Amniotic stem cell (primary cell): ENCODE measurements around the gene CAMTA1.

ENCODE experiments used
- DNase-seq: peaks from one replicate; lab custom pipeline; 2025; lab: John Stamatoyannopoulos, UW

CAMTA1 gene

GRCh38 chr1:7743346-7743745, 958.1 kb downstream of the CAMTA1 start:
- DNase-seq = no peak

GRCh38 chr1:7744882-7745281, 959.6 kb downstream of the CAMTA1 start:
- DNase-seq = no peak

GRCh38 chr1:7745783-7746182, 960.5 kb downstream of the CAMTA1 start:
- DNase-seq = no peak

GRCh38 chr1:7747605-7748004, 962.4 kb downstream of the CAMTA1 start:
- DNase-seq = no peak

DNA sequence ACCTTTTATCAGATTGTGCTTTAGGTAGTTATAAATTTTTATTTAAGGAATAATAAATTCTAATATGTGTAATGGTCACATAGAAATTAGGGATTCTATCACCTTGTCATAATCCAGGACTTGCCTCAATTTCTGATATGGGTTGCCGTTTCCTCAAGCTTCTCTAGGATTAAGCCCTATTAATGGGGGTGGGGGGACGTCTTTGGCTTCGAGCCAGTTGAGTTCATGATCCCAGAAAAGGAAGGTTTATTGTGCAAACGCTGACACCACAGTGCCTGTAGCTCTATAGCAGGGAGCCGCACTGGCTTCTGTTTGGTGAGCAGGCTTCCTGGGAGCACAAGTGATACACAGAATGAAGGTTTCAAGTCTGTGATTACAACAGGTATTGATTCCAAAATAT, 963.9 kb downstream of the CAMTA1 start:
- DNase-seq = no peak

- DNase-seq = no peak
These were observed 965.9 kb downstream of the CAMTA1 start for GRCh38 chr1:7751174-7751573.

DNA sequence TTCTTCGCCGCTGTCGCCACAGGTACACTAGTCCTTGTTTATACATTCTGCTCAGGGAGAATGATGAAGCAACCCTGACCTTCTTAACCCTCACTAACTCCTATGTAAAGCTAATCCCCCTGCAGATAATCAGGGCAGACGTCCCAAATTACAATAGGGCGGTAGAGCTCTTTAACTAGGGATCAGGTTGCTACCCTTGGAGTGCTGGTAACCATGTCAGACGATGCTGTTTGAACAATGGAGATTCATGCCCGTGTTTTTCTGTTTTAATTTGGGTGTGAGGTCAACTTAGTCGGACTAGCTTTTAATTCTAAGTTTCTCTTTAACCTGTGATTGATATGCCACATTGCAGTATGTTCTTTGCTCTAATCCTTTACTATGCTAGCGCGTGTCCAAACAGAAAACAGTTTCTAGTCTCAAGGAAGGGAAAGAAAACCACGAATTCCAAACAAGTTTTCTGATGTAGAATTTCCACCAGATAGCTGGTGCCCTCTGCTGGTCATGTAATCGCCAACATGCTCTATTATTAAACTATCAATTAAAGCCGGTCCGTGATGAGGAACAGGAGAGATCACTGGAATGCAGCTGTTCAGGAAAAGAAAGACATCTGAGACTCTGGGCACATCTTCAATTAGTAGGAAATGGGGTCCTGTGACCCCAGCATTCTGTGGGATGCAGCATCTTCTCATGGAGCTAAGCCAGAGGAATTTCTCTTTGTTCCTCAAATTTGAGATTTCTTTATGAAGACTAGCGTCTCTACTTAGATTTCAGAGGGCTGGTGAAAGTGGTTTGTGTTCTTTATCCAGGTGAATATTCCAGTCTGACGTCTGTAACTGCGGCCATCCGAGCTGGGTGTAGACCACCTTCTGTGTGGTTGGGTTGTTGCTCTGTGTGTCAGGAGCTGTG, 967.5 kb downstream of the CAMTA1 start:
- peak; percentile 56 for DNase-seq

DNA sequence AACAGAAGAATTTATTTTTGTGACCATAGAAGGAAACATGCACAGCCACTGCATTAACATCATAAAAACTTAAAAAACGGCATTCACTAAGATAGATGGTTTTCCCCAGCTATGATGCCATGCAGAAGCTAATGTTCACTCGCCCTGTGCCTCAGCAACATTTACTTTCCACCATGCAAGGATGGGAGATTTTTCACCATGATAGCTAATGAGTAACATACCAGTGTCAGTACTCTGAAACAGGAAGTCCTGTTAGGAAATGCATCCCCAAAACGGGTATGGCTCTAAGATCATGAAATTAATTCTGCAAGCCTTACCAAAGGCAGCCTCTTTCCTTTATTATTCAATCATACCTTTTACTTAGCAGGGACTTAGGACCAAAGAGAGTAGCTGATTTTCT, 968.4 kb downstream of the CAMTA1 start:
- DNase-seq = no peak

DNA sequence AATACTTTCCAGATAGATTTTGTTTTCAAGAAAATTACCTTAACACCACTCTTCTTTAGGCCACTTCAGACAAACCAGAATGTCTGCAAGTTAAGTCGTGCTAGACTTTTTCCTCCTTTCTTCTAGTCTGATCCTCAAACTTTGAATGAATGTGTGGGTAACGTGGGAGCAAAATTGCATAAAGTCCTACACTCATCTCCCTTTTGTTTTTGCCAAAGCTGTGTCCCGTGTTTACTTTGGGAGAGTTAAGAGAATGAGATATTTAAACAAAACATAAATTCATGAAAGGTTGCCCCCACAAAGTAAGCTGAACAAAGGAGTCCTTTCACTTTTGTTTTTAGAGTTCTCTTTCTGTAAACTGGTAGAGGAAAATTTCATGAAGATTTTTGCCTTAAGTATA, 969.0 kb downstream of the CAMTA1 start:
- DNase-seq = no peak

DNA sequence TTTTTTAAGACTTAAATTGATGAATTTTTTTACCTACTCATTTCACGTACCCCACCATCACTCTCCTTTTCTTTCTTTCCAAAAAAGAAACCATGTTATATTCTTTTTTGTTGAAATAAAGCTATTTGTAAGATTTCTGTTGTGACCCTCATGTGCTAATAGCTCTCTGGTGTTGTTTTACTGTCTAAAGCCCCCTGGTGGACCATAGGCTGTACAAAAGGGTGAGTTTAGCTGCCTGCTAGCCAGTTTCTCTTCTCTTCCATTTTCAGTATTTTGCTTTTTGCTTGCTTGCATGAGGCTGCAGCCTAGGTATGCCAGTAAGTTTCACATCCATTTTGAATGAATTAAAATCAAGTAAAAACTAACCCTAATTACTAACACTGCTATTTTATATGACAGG, 970.2 kb downstream of the CAMTA1 start:
- no peak for DNase-seq

GRCh38 chr1:7760245-7760644, 975.0 kb downstream of the CAMTA1 start:
- DNase-seq = no peak

- no peak for DNase-seq
These were observed 975.8 kb downstream of the CAMTA1 start for GRCh38 chr1:7761103-7761502.

- DNase-seq = no peak
These were observed 981.9 kb downstream of the CAMTA1 start for GRCh38 chr1:7767176-7767575.

DNA sequence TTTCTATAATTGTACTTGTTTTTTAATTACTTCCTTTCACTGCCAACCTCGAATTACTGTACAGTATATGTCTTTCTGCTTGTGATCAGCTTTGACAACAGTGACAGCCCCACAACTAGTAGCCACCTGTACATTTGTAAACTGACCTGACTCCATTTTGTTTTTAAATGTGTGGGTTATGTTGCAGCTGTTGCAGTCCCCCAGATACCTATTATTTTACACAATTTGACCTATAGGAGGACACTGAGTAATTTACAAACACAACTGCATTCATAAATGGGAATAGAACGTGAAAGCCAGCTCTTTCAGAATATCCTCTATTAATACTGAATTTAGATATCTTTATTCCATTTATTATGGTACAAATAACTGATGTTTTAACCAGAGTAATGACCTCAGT, 983.3 kb downstream of the CAMTA1 start:
- no peak for DNase-seq

- DNase-seq = no peak
These were observed 984.6 kb downstream of the CAMTA1 start for GRCh38 chr1:7769673-7770412.

GRCh38 chr1:7770669-7770996, 985.4 kb downstream of the CAMTA1 start:
- DNase-seq = no peak

DNA sequence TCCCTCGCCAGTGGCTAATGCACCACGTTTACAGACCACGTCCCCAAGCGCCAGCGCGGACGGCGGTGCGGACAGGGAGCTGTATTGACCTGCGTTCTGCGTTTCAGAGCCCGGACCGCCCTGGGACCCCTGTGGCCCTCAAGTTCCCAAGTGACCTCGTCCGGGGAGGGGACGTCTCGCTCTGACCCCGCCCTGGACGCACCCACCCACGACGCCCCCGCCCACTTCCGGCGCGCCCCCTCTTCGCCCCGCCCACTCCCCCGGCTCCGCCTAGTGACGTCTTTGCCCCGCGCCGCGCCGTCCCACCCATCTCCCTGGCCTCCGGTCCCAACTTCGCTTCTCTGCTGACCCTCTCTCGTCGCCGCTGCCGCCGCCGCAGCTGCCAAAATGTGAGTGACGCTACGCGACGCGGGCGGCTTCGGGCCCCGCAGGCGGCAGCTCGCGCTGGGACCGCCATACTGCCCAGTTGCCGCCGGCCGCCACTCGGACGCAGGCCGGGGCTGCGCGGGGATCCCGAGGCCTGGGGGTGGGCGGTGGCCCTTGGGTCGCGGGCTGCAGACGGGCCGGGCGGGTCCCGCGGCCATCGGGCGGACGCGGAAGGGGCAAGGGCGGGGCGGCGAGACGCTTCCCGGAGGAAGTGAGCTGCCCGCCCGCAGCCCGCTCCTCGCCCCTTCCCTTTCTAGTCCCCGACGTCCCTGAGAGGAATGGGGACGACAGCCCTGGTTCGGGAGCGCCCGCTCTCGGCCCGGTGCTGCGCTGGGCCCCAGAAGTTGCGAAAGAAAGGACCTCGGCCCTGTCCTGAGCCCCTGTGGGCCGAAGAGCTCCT, 986.0 kb downstream of the CAMTA1 start, which contains the start of gene VAMP3:
Gene VAMP3 (plus strand): TSS at position 300 of the 826 bp plus-strand sequence. CDS start 88 bp downstream, at position 388.
- peak; percentile 69 for DNase-seq

DNA sequence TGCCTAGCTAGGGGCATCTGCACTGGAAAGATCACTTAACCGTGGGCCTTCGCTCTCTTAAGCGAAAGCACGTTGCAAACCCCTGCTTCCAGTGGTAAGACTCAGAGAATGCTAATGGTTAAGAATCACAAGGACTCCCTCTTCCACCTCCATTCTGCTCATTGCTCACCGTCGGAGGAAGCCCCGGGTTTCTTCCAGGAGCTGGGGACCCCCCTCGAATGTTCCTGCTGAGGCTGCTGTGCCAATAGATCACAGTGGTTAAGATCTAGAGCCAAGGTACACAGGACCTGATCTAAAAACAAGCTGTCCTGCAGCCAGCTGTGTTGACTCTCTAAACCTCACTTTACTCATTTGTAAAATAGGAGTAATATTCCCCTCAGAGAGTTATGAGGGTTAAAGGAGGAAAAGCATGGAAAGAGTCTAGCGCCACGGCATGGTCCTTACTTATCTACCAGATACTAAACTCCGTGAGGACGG, 986.6 kb downstream of the CAMTA1 start:
- no peak for DNase-seq

DNA sequence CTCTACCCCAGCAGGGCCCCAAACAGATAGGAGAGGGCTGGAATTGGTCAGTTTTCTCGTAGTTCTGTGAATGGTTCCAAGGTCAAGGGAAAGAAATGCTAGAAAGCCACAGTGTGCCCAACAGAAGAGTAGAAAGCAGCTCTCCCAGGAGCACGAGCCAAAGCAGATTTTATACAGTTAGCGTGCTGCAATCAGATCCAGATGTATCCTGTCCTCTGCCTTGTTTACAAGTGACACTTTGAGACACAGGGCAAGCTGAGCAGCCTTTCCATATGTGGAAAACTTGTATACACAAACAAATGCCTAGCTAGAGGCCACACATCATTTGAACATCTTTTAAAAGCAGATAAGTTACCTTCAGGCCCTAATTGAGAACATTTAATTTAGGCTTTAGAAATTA, 992.3 kb downstream of the CAMTA1 start:
- no peak for DNase-seq

DNA sequence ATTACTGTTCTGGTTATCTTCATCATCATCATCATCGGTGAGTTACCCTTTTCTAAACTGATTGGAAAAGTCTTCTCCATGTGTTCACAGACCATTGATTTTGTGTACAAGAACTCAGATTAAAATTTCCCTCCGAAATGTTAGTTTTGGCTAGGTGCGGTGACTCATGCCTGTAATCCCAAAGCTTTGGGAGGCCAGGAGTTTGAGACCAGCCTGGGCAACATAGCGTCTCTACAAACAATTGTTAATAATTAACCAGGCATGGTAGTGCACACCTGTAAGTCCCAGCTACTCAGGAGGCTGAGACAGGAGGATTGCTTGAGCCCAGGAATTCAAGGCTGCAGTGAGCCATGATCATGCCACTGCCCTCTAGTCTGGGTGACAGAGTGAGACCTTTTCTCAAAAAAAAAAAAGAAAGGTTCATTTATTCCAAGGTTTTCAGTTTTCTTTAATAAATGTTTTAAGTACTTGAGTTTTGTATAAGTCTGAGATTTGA, 992.9 kb downstream of the CAMTA1 start:
- no peak for DNase-seq

DNA sequence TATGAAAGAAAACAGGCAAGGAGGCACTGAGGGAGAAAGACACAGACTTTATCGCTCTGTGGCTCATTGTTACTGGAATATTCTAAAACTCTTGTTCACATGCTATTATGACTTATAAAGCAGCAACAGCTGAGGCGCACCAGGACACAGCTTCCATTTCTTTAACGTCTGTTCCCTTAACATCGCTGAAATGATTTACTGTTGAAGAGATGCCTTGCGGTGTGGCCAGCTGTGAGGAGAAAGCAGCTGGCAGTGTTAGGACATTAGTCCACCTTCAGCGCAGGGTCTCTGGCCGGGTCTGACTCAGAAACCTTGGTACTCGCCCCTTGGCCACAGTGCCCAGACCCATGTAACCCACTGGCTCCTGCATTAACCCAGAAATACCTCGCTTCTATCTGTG, 995.7 kb downstream of the CAMTA1 start:
- DNase-seq = no peak

DNA sequence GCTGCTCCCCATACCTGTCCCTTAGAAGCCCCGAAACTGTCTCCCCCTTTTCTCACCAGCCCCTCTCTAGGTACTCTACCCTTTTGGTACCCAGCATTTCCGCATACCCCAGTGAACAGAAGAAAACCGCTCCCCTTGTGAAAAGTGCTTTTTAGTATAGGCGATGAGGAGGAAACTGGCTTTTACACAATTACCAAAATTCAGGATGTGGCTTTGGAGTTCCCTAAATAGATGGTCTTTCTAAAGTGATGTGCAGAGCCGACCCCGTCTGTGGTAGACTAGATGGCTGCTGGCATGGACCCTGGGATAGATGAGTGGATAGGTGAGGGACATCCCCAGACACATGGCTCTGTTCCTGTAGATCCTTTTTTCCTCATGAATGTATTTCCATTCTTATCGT, 996.2 kb downstream of the CAMTA1 start:
- DNase-seq = no peak
